Smooth muscle cell (in vitro differentiated cells): Measurements from ENCODE around the gene MED4. TPM values are rescaled to one million over a fixed set of nuclear protein-coding genes. Genes with fewer than 3 reads are reported as not detected.

Source experiments
- DNase-seq: peaks from one replicate; lab custom pipeline; 2025; ENCODE audit not compliant: unreplicated experiment; lab: John Stamatoyannopoulos, UW
- H2AFZ ChIP-seq: fragments of 200-600 bp; sonication (generic); 2 replicates; pipeline ENCODE4 v1.6.0; 2016; ENCODE audit warnings: antibody characterized with exemption, low read depth, mild to moderate bottlenecking
- H3F3A ChIP-seq: fragments of 200-600 bp; sonication (generic); 2 replicates; pipeline ENCODE4 v1.6.0; 2017; ENCODE audit warnings: antibody characterized with exemption, low read depth
- H3K27ac ChIP-seq: fragments of 200-600 bp; sonication (generic); 2 replicates; pipeline ENCODE4 v1.5.1; 2016; ENCODE audit warnings: low read depth, mild to moderate bottlenecking
- H3K27me3 ChIP-seq: fragments of 200-600 bp; sonication (generic); 2 replicates; pipeline ENCODE4 v1.6.1; 2016; ENCODE audit warnings: low read depth, mild to moderate bottlenecking
- H3K36me3 ChIP-seq: fragments of 200-600 bp; sonication (generic); 2 replicates; pipeline ENCODE4 v1.5.1; 2016; ENCODE audit warnings: low read depth
- H3K4me1 ChIP-seq: fragments of 200-600 bp; sonication (generic); 2 replicates; pipeline ENCODE4 v1.5.1; 2016; ENCODE audit warnings: low read depth
- H3K4me2 ChIP-seq: fragments of 200-600 bp; sonication (generic); 2 replicates; pipeline ENCODE4 v1.6.0; 2016; ENCODE audit warnings: mild to moderate bottlenecking
- H3K4me3 ChIP-seq: fragments of 200-600 bp; sonication (generic); 2 replicates; pipeline ENCODE4 v1.5.1; 2016; ENCODE audit warnings: mild to moderate bottlenecking
- H3K79me2 ChIP-seq: fragments of 200-600 bp; sonication (generic); 2 replicates; pipeline ENCODE4 v1.6.0; 2016; ENCODE audit warnings: low read depth, mild to moderate bottlenecking
- H3K9ac ChIP-seq: fragments of 200-600 bp; sonication (generic); 2 replicates; pipeline ENCODE4 v1.6.0; 2016; ENCODE audit warnings: low read depth
- H3K9me3 ChIP-seq: fragments of 200-600 bp; sonication (generic); replicated peaks from 2 replicates; pipeline ENCODE4 v1.5.1; 2016; ENCODE audit warnings: low read depth
- H4K20me1 ChIP-seq: fragments of 200-600 bp; sonication (generic); 2 replicates; pipeline ENCODE4 v1.6.0; 2016; ENCODE audit warnings: low read depth
- WGBS: methylation state at CpG from one replicate; pipeline ENCODE4 v1.1.7; 2016; ENCODE audit warnings: low lambda C conversion rate; 5-methylcytosine and 5-hydroxymethylcytosine counted together
- polyA plus RNA-seq: library from polyadenylated mRNA; unstranded; fragments of >200 nt; fragmentation: Nextera tagmentation; extraction: Ambion mirVana; gene quantifications from 2 replicates; pipeline ENCODE4 v1.2.1, GENCODE V29; 2016
- total RNA-seq: library from RNA; depleted of rRNA; stranded (reverse); fragments of >200 nt; gene quantifications from 2 replicates; pipeline ENCODE4 v1.2.3, GENCODE V29; 2014
- TF ChIP-seq, protein P1 (sequence below): fragments of 200-600 bp; sonication (generic); IDR thresholded peaks from 2 replicates; pipeline ENCODE4 v1.5.1; 2017; ENCODE audit warnings: borderline replicate concordance, mild to moderate bottlenecking, antibody characterized with exemption; ENCODE audit not compliant: insufficient read depth, poor library complexity, severe bottlenecking

Gene MED4
- total RNA-seq, result 42.8 and 47.7 TPM in 2 replicates
- 59.9 and 63.9 TPM in 2 replicates for polyA plus RNA-seq

- no peaks in the 10 kb centered on the region for H3K27me3 ChIP-seq
- TF ChIP-seq, protein P1, sequence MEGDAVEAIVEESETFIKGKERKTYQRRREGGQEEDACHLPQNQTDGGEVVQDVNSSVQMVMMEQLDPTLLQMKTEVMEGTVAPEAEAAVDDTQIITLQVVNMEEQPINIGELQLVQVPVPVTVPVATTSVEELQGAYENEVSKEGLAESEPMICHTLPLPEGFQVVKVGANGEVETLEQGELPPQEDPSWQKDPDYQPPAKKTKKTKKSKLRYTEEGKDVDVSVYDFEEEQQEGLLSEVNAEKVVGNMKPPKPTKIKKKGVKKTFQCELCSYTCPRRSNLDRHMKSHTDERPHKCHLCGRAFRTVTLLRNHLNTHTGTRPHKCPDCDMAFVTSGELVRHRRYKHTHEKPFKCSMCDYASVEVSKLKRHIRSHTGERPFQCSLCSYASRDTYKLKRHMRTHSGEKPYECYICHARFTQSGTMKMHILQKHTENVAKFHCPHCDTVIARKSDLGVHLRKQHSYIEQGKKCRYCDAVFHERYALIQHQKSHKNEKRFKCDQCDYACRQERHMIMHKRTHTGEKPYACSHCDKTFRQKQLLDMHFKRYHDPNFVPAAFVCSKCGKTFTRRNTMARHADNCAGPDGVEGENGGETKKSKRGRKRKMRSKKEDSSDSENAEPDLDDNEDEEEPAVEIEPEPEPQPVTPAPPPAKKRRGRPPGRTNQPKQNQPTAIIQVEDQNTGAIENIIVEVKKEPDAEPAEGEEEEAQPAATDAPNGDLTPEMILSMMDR, result peak; percentile 99
- no peaks in the 10 kb centered on the region for H3K9me3 ChIP-seq
- H3K79me2 ChIP-seq, result peaks cover 53% of the 10 kb centered on the region
- peak within 1 kb of the TSS; percentile 94 for H3K4me2 ChIP-seq
- H3K9ac ChIP-seq, result peak within 1 kb of the TSS; percentile 87
- H2AFZ ChIP-seq, result peak within 1 kb of the TSS; percentile 63
- no peaks in the 10 kb centered on the region for H3K36me3 ChIP-seq
- WGBS, result 8% methylated on average over 48 of the region's 54 CpGs
- H3K27ac ChIP-seq, result no peak within 1 kb of the TSS
- no peaks in the 10 kb centered on the region for H3F3A ChIP-seq
- peaks cover 13% of the 10 kb centered on the region for H3K4me1 ChIP-seq
- H3K4me3 ChIP-seq, result peak within 1 kb of the TSS; percentile 80
- H4K20me1 ChIP-seq, result peaks cover 39% of the 10 kb centered on the region
- peak; percentile 91 for DNase-seq
Measured at GRCh38 chr13:48094781-48095502, at the start of gene MED4. Gene MED4, minus strand, starts transcription at chr13:48095104. Its CDS starts 26 bp downstream, at chr13:48095078.

DNA sequence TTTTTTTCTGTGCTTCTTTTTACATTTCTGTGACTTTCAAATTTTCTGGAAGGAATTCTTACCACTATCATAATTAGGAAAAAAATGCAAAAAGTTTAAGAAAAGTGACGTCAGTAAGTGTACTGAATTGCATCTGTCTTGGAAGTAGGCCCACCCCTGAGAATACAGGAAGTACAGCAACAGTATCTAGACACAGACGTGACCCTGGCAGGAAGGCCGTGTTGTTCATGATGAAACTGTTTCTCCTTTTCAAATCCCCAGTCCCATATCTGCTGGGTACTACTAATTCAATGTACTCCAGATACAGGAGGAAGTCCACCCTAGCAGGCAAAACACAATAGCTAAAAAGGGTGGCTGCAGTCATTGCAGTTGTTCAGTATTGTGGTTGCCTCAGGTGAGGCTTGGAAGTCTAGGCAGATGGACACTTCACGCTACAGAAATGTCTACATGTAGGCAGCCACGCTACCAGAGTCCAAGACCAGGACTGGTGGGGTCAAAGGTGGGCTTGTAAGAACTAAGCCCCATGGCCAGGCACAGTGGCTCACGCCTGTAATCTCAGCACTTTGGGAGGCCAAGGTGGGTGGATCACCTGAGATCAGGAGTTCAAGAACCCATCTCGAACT, 49.6 kb upstream of the MED4 start:
- H3K9me3 ChIP-seq, result no peaks in the 10 kb centered on the region
- H3K36me3 ChIP-seq, result no peaks in the 10 kb centered on the region
- no peaks in the 10 kb centered on the region for H3K27me3 ChIP-seq
- no peak overlapping the region for H3K4me2 ChIP-seq
- H3K4me1 ChIP-seq, result no peaks in the 10 kb centered on the region
- no peak overlapping the region for H3K9ac ChIP-seq
- H3K79me2 ChIP-seq, result no peaks in the 10 kb centered on the region
- no peak for DNase-seq
- TF ChIP-seq, protein P1, result no peak
- 94% methylated on average over 7 of the region's 7 CpGs for WGBS
- H2AFZ ChIP-seq, result no peak overlapping the region
- no peaks in the 10 kb centered on the region for H4K20me1 ChIP-seq
- H3K27ac ChIP-seq, result no peak overlapping the region
- H3K4me3 ChIP-seq, result no peak overlapping the region
- no peaks in the 10 kb centered on the region for H3F3A ChIP-seq

DNA sequence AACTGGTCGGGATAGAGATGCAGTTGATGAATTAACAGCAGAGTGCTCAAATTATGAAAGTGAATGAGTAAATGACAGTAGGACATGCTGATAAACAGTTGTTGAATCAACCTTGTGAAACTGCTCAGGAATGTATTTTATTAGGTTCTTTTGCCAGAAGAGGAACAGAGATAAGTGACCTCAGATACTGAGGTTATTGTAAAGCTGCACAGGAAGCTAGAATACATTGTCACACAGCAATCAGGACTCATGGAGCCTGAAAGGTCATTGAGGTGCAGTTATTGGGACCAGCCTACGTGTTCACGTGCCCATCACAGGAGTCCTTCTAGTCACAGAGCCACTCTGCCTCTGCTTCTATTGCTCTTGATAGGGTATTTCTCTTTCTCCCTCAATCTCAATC, 47.5 kb upstream of the MED4 start:
- no peak overlapping the region for H3K4me2 ChIP-seq
- no peaks in the 10 kb centered on the region for H3K27me3 ChIP-seq
- H3F3A ChIP-seq, result no peaks in the 10 kb centered on the region
- H3K9ac ChIP-seq, result no peak overlapping the region
- H3K9me3 ChIP-seq, result no peaks in the 10 kb centered on the region
- WGBS, result 98% methylated on average over 3 of the region's 3 CpGs
- DNase-seq, result no peak
- no peaks in the 10 kb centered on the region for H3K79me2 ChIP-seq
- H3K27ac ChIP-seq, result no peak overlapping the region
- no peaks in the 10 kb centered on the region for H4K20me1 ChIP-seq
- TF ChIP-seq, protein P1, result no peak
- H3K4me1 ChIP-seq, result no peaks in the 10 kb centered on the region
- no peak overlapping the region for H3K4me3 ChIP-seq
- H3K36me3 ChIP-seq, result no peaks in the 10 kb centered on the region
- no peak overlapping the region for H2AFZ ChIP-seq

DNA sequence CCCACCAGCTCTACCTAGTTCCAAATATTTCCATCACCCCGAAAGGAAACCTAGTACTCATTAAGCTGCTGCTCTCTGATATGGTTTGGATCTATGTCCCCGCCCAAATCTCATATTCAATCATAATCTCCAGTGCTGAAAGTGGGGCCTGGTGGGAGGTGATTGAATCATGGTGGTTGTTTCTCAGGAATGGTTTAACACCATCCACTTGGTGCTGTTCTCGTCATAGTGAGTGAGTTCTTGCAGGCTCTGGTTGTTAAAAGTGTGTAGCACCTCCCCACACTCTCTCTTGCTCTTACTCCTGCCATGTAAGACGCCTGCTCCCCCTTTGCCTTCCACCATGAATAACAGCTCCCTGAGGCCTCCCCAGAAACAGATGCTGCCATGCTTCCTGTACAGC, 43.4 kb upstream of the MED4 start:
- Histone ChIP-seq H3K27ac (no peak overlapping the region), H3K9ac (no peak overlapping the region), H3K4me2 (no peak overlapping the region), H3K4me1 (no peaks in the 10 kb centered on the region), H3K79me2 (no peaks in the 10 kb centered on the region), H3K4me3 (no peak overlapping the region), H3K27me3 (no peaks in the 10 kb centered on the region), H3K9me3 (no peaks in the 10 kb centered on the region), H3K36me3 (no peaks in the 10 kb centered on the region), H3F3A (no peaks in the 10 kb centered on the region), H4K20me1 (no peaks in the 10 kb centered on the region), H2AFZ (no peak overlapping the region)
- TF ChIP-seq, protein P1, result no peak
- 85% methylated on average over 4 of the region's 4 CpGs for WGBS
- DNase-seq, result no peak
